ENCODE measurements around the gene NEDD4. TPM values are rescaled to one million over a fixed set of nuclear protein-coding genes. Genes with fewer than 3 reads are reported as not detected.

The NEDD4 gene
- total RNA-seq, 1 donor from 2014 or later: 15.6 TPM

DNA sequence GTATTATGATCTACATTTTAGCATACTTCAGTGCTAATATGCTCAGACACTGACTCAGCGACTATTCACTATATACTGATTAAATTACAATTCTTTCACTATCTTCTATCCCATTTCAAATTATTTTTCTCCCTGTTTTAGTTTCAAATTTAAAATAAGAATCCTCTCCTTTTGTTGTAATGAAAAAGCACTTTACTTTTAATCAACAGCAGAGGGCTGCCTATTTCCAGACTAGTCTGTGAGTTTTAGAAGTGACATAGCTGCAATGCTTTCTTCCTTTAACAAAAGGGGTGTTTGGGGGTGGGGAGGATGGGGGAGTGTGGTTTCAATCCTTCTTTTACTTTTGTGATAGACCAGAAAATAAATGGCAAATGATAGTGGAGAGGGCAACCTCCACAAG, 2.4 kb downstream of the NEDD4 start:
- DNase-seq (ENCODE audit: low read depth): no peak
- H3K4me3 ChIP-seq (ENCODE audit: low read depth, low read length): no peak overlapping the region
- TF ChIP-seq CTCF (conservative IDR thresholded peaks at IDR 0.05; ENCODE audit: low read depth, low read length): no peak

GRCh38 chr15:55990516-55990915, 2.9 kb downstream of the NEDD4 start:
- TF ChIP-seq CTCF (conservative IDR thresholded peaks at IDR 0.05; ENCODE audit: low read depth, low read length): no peak
- no peak overlapping the region for H3K4me3 ChIP-seq (ENCODE audit: low read depth, low read length)
- no peak for DNase-seq (ENCODE audit: low read depth)

DNA sequence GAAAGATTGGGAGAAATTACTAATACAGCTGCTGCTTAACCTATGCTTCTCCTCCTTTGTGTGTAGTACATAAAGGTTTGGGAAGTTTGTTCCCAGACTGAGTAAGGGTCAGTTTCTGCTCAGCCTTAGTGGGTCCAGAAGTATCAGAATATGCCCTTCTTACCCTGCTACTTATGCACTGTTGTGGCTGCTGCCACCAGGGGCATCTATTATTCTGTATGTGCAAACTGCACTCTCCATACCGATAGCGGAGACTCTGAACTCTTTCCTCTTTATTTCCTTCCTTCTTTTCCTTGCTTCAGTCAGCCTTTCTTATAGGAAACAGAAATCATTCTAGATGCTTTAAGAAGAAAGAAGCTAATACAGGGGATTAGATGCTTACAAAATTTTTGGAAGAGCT, 4.0 kb downstream of the NEDD4 start:
- DNase-seq (ENCODE audit: low read depth): no peak
- TF ChIP-seq CTCF (conservative IDR thresholded peaks at IDR 0.05; ENCODE audit: low read depth, low read length): peak; percentile 24
- no peak overlapping the region for H3K4me3 ChIP-seq (ENCODE audit: low read depth, low read length)

DNA sequence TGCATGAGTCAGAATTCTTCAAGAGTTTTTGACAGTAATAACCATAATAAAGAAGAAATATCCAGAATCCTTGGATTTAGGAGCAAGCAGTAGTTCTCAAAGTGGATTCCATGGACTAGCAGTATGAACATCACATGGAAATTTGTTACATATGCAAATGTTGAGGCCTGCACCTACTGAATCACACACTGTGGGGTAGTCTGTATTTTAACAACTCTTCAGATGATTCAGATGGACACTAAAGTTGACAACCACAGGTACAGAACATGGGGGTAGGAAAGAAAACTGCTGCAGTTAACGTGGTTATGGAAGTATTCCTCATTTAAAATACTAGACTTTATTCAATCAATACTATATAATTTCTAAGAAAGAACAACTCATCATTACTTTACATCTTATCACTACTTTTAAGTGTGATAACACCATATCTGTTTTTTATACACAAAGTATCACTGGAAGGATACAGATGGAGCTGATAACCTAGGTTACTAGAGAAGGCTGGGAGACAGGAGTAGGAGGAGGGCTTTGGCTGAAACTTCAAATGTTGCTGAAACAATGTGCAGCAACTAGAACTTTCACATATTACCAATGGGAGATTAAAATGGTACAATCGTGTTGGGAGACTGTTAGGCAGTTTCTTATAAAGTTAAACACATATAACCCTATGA, 11.7 kb downstream of the NEDD4 start:
- TF ChIP-seq CTCF (conservative IDR thresholded peaks at IDR 0.05; ENCODE audit: low read depth, low read length): no peak
- DNase-seq (ENCODE audit: low read depth): no peak
- no peak overlapping the region for H3K4me3 ChIP-seq (ENCODE audit: low read depth, low read length)

DNA sequence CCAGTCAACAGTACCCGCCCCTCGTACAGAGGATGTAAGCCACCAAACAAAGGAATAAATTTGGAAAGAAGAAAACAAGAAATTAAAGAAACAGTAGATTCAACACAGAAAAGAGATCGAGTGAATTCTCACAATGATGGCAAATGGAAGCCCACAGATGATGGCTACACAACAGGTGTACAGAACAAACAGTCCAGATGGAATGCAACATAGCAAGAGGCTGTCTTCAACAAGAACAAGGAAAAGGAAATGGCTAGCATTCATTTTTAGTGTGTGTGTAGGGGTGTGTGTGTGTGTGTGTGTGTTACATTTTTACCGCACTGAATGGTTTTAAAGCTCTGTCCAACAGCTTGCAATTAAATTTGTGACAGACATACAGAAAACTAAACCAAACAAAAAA, 12.9 kb downstream of the NEDD4 start:
- no peak overlapping the region for H3K4me3 ChIP-seq (ENCODE audit: low read depth, low read length)
- no peak for TF ChIP-seq CTCF (conservative IDR thresholded peaks at IDR 0.05; ENCODE audit: low read depth, low read length)
- DNase-seq (ENCODE audit: low read depth): no peak

DNA sequence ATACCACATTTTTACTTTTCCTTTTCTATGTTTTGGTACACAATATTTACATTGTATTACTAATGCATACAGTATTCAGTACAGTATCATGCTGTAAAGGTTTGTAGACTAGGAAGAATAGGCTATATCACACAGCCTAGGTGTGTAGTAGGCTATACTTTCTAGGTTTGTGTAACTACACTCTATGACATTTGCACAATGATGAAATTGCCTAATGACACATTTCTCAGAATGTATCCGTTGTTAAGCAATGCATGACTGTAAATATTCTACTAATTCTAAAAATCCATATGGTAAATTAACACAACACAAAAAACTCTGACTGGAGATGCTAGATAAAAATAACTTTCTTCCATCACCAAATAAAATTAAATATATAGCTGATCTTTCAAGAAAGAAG, 16.2 kb downstream of the NEDD4 start:
- no peak for TF ChIP-seq CTCF (conservative IDR thresholded peaks at IDR 0.05; ENCODE audit: low read depth, low read length)
- DNase-seq (ENCODE audit: low read depth): no peak
- H3K4me3 ChIP-seq (ENCODE audit: low read depth, low read length): no peak overlapping the region

DNA sequence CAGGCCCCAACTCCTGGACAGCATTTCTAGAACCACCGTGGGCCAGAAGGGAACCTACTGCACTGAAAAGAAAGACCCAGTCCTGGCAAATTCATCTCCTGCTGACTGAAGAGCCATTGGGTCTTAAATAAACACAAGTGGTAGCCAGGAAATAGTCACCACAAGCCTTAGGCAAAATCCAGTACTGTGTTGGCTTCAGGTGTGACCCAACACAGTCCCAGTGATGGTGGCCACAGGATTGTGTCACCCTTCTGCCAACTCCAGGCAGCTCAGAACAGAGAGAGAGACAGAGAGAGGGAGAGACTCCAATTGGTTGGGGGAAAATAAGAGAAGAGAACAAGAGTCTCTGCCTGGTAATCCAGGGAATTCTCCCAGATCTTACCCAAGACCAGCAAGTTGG, 23.1 kb downstream of the NEDD4 start:
- DNase-seq (ENCODE audit: low read depth): no peak
- no peak for TF ChIP-seq CTCF (conservative IDR thresholded peaks at IDR 0.05; ENCODE audit: low read depth, low read length)
- H3K4me3 ChIP-seq (ENCODE audit: low read depth, low read length): no peak overlapping the region

Measured in epithelial cell of proximal tubule (primary cell).